Measurements from ENCODE around the gene NUDT9.
"Not testable (repeated sequence)": the region's sequence is repeated elsewhere in the genome, so short reads cannot be mapped to it uniquely, and the experiment has no call there.

GRCh38 chr4:87418410-87418809, 4.0 kb upstream of the NUDT9 start:
- not testable (repeated sequence) for TF ChIP-seq CTCF (conservative IDR thresholded peaks at IDR 0.05; ENCODE audit: low read depth, low read length); EZH2 (IDR thresholded peaks at IDR 0.05; ENCODE audit: low read length, unreplicated experiment); EZH2phosphoT487 (IDR thresholded peaks at IDR 0.05; ENCODE audit: borderline replicate concordance, low read length)
